Activated naive CD8-positive, alpha-beta T cell (primary cell): Measurements from ENCODE around the gene LCE4A.

ENCODE experiments used
- H3K27ac Mint-ChIP-seq: one replicate; pipeline ENCODE4 v1.8.0; 2021; ENCODE audit warnings: mixed read lengths
- H3K27me3 Mint-ChIP-seq: one replicate; pipeline ENCODE4 v1.8.0; 2021; ENCODE audit warnings: mixed read lengths
- H3K36me3 Mint-ChIP-seq: one replicate; pipeline ENCODE4 v1.8.0; 2021; ENCODE audit warnings: mixed read lengths
- H3K4me1 Mint-ChIP-seq: one replicate; pipeline ENCODE4 v1.8.0; 2021; ENCODE audit warnings: low read depth, mixed read lengths
- H3K4me3 Mint-ChIP-seq: one replicate; pipeline ENCODE4 v1.8.0; 2021; ENCODE audit warnings: mild to moderate bottlenecking, mixed read lengths
- H3K9me3 Mint-ChIP-seq: one replicate; pipeline ENCODE4 v1.8.0; 2021; ENCODE audit warnings: low read depth, mixed read lengths

The LCE4A gene

GRCh38 chr1:152728986-152729385 lies 21.0 kb downstream of the LCE4A start:
- H3K4me3 Mint-ChIP-seq = no peak overlapping the region
- H3K9me3 Mint-ChIP-seq = no peaks in the 10 kb centered on the region

GRCh38 chr1:152735648-152736047 lies 27.7 kb downstream of the LCE4A start:
- no peak overlapping the region for H3K27ac Mint-ChIP-seq

More at GRCh38 chr1:152728986-152729385, 21.0 kb downstream of the LCE4A start:
- Mint-ChIP-seq H3K27me3 (peaks cover 6% of the 10 kb centered on the region), H3K27ac (no peak overlapping the region), H3K4me1 (no peaks in the 10 kb centered on the region), H3K36me3 (no peaks in the 10 kb centered on the region)

GRCh38 chr1:152737997-152738396 lies 30.0 kb downstream of the LCE4A start:
- no peak overlapping the region for H3K4me3 Mint-ChIP-seq
- H3K4me1 Mint-ChIP-seq = no peaks in the 10 kb centered on the region
- H3K36me3 Mint-ChIP-seq = no peaks in the 10 kb centered on the region
- H3K27me3 Mint-ChIP-seq = peaks cover 22% of the 10 kb centered on the region
- H3K9me3 Mint-ChIP-seq = no peaks in the 10 kb centered on the region
- H3K27ac Mint-ChIP-seq = no peak overlapping the region

More at GRCh38 chr1:152735648-152736047, 27.7 kb downstream of the LCE4A start:
- peaks cover 18% of the 10 kb centered on the region for H3K27me3 Mint-ChIP-seq
- no peaks in the 10 kb centered on the region for H3K36me3 Mint-ChIP-seq
- no peak overlapping the region for H3K4me3 Mint-ChIP-seq
- H3K9me3 Mint-ChIP-seq = no peaks in the 10 kb centered on the region
- no peaks in the 10 kb centered on the region for H3K4me1 Mint-ChIP-seq

GRCh38 chr1:152739841-152740240 lies 31.9 kb downstream of the LCE4A start:
- no peaks in the 10 kb centered on the region for H3K9me3 Mint-ChIP-seq
- no peaks in the 10 kb centered on the region for H3K36me3 Mint-ChIP-seq
- no peaks in the 10 kb centered on the region for H3K4me1 Mint-ChIP-seq
- H3K4me3 Mint-ChIP-seq = no peak overlapping the region
- peaks cover 20% of the 10 kb centered on the region for H3K27me3 Mint-ChIP-seq
- H3K27ac Mint-ChIP-seq = no peak overlapping the region

- Mint-ChIP-seq H3K4me1 (no peaks in the 10 kb centered on the region), H3K27ac (no peak overlapping the region), H3K27me3 (peaks cover 23% of the 10 kb centered on the region), H3K36me3 (no peaks in the 10 kb centered on the region), H3K9me3 (no peaks in the 10 kb centered on the region), H3K4me3 (no peak overlapping the region)
Observed at GRCh38 chr1:152741656-152742055, 33.7 kb downstream of the LCE4A start.

- H3K27me3 Mint-ChIP-seq = peaks cover 20% of the 10 kb centered on the region
- no peaks in the 10 kb centered on the region for H3K36me3 Mint-ChIP-seq
- no peaks in the 10 kb centered on the region for H3K9me3 Mint-ChIP-seq
- H3K4me1 Mint-ChIP-seq = no peaks in the 10 kb centered on the region
- H3K4me3 Mint-ChIP-seq = no peak overlapping the region
- no peak overlapping the region for H3K27ac Mint-ChIP-seq
Observed at GRCh38 chr1:152743371-152744145, 35.6 kb downstream of the LCE4A start.

GRCh38 chr1:152745289-152745704 lies 37.3 kb downstream of the LCE4A start:
- Mint-ChIP-seq H3K4me3 (no peak overlapping the region), H3K27ac (no peak overlapping the region), H3K27me3 (peaks cover 21% of the 10 kb centered on the region), H3K4me1 (no peaks in the 10 kb centered on the region), H3K9me3 (no peaks in the 10 kb centered on the region), H3K36me3 (no peaks in the 10 kb centered on the region)

GRCh38 chr1:152745765-152746444 lies 37.9 kb downstream of the LCE4A start:
- Mint-ChIP-seq H3K36me3 (no peaks in the 10 kb centered on the region), H3K27me3 (peaks cover 24% of the 10 kb centered on the region), H3K27ac (no peak overlapping the region), H3K4me1 (no peaks in the 10 kb centered on the region), H3K4me3 (no peak overlapping the region), H3K9me3 (no peaks in the 10 kb centered on the region)

GRCh38 chr1:152747831-152748230 lies 39.9 kb downstream of the LCE4A start:
- H3K27ac Mint-ChIP-seq = no peak overlapping the region
- H3K27me3 Mint-ChIP-seq = peaks cover 24% of the 10 kb centered on the region
- H3K36me3 Mint-ChIP-seq = no peaks in the 10 kb centered on the region
- no peaks in the 10 kb centered on the region for H3K9me3 Mint-ChIP-seq
- no peak overlapping the region for H3K4me3 Mint-ChIP-seq
- no peaks in the 10 kb centered on the region for H3K4me1 Mint-ChIP-seq

GRCh38 chr1:152752225-152752624 lies 44.3 kb downstream of the LCE4A start:
- Mint-ChIP-seq H3K4me3 (no peak overlapping the region), H3K4me1 (no peaks in the 10 kb centered on the region), H3K27ac (no peak overlapping the region), H3K36me3 (no peaks in the 10 kb centered on the region), H3K9me3 (no peaks in the 10 kb centered on the region), H3K27me3 (peaks cover 16% of the 10 kb centered on the region)

- H3K36me3 Mint-ChIP-seq = no peaks in the 10 kb centered on the region
Observed at GRCh38 chr1:152753586-152753985, 45.6 kb downstream of the LCE4A start.

GRCh38 chr1:152756872-152757271 lies 48.9 kb downstream of the LCE4A start:
- H3K27me3 Mint-ChIP-seq = peaks cover 11% of the 10 kb centered on the region
- H3K4me1 Mint-ChIP-seq = no peaks in the 10 kb centered on the region
- H3K9me3 Mint-ChIP-seq = no peaks in the 10 kb centered on the region
- no peaks in the 10 kb centered on the region for H3K36me3 Mint-ChIP-seq
- no peak overlapping the region for H3K27ac Mint-ChIP-seq
- no peak overlapping the region for H3K4me3 Mint-ChIP-seq

More at GRCh38 chr1:152753586-152753985, 45.6 kb downstream of the LCE4A start:
- Mint-ChIP-seq H3K4me1 (no peaks in the 10 kb centered on the region), H3K9me3 (no peaks in the 10 kb centered on the region), H3K27me3 (peaks cover 16% of the 10 kb centered on the region), H3K4me3 (no peak overlapping the region), H3K27ac (no peak overlapping the region)

GRCh38 chr1:152757747-152758146 lies 49.8 kb downstream of the LCE4A start, which contains the start of gene KPRP:
TSS of gene KPRP (plus strand) at chr1:152758025. CDS start at chr1:152759589, 1,564 bp downstream.
- H3K4me1 Mint-ChIP-seq = no peaks in the 10 kb centered on the region
- no peaks in the 10 kb centered on the region for H3K9me3 Mint-ChIP-seq
- peaks cover 10% of the 10 kb centered on the region for H3K27me3 Mint-ChIP-seq
- H3K36me3 Mint-ChIP-seq = no peaks in the 10 kb centered on the region
- no peak within 1 kb of the TSS for H3K27ac Mint-ChIP-seq
- H3K4me3 Mint-ChIP-seq = no peak within 1 kb of the TSS

GRCh38 chr1:152758636-152759035 lies 50.7 kb downstream of the LCE4A start:
- H3K4me1 Mint-ChIP-seq = no peaks in the 10 kb centered on the region
- peaks cover 10% of the 10 kb centered on the region for H3K27me3 Mint-ChIP-seq
- H3K27ac Mint-ChIP-seq = no peak overlapping the region
- no peaks in the 10 kb centered on the region for H3K9me3 Mint-ChIP-seq
- H3K36me3 Mint-ChIP-seq = no peaks in the 10 kb centered on the region
- no peak overlapping the region for H3K4me3 Mint-ChIP-seq
